ENCODE measurements around the gene MLPH. TPM values are rescaled to one million over a fixed set of nuclear protein-coding genes. Genes with fewer than 3 reads are reported as not detected.

Gene MLPH
- total and polyA plus RNA-seq, 2 of the 4 experiments (the other 2 are of a cell fraction), result 13.8 to 21.6 TPM

GRCh38 chr2:237450583-237450982, 36.5 kb upstream of the MLPH start:
- H3K4me2 ChIP-seq (ENCODE audit: low read depth, low read length), result no peak overlapping the region
- H3K36me3 ChIP-seq (ENCODE audit: control insufficient read depth, insufficient read depth, low read length), result no peaks in the 10 kb centered on the region
- H2BK15ac ChIP-seq (ENCODE audit: low read depth, low read length), result 0 out of 3 replicates have a peak overlapping the region, but pooled peaks have one; percentile 84
- no peak overlapping the region for H3K18ac ChIP-seq (ENCODE audit: low read depth, low read length)
- 100% methylated on average over 3 of the region's 13 CpGs; no CpG with 5 or more reads in 1 of the 2 experiments for WGBS, 2 experiments (ENCODE audit: extremely low coverage in 2 of 2, insufficient read length in 1 of 2)
- intact Hi-C loops (cut with micrococcal nuclease) (loop anchor here (2.0 kb wide), 1 partner anchor 26 kb away; no protein-coding TSS in a partner anchor), dilution Hi-C loops (cut with HindIII; ENCODE audit: low sequenced_read_pairs, unreplicated experiment) (no loop called here), in situ Hi-C loops (cut with MboI; ENCODE audit: low sequenced_read_pairs) (no loop called here)
- ChIA-PET POLR2A (ENCODE audit: unreplicated experiment) (interaction anchor here (1.7 kb wide), 1 partner anchor 39 kb away, joined by 7 read pairs; no protein-coding TSS in a partner anchor), CTCF (interaction anchor here (0.6 to 2.0 kb wide), 7 partner anchors 8 to 318 kb away, joined by 3 to 17 read pairs (median 3); partner anchors contain the start of gene COL6A3)
- no peak overlapping the region for H2AK9ac ChIP-seq (replicated peaks; ENCODE audit: low read depth, low read length, poor library complexity)
- no peak overlapping the region for H3K56ac ChIP-seq (ENCODE audit: extremely low read depth, insufficient read depth, low read length)
- peak overlapping the region; percentile 83; the same call in 1 of the 2 replicates for H4K91ac ChIP-seq (ENCODE audit: insufficient read depth, low read depth, low read length)
- no peak overlapping the region for H2BK5ac ChIP-seq (ENCODE audit: low read depth, low read length, poor library complexity, severe bottlenecking)
- peak overlapping the region; percentile 84 for H2AK5ac ChIP-seq (ENCODE audit: low read depth, low read length)
- peak overlapping the region; percentile 20; the same call in 1 of the 2 replicates for H4K5ac ChIP-seq (ENCODE audit: low read depth, low read length)
- 0 out of 2 replicates have a peak overlapping the region, but pooled peaks have one; percentile 20 for H3K23ac ChIP-seq (ENCODE audit: low read depth, low read length)
- H4K20me1 ChIP-seq (ENCODE audit: insufficient read depth, low read length), result no peaks in the 10 kb centered on the region
- H3K79me1 ChIP-seq (ENCODE audit: low read depth in 1 of 2, low read length in 2 of 2), result peaks cover 0 to 15% of the 10 kb centered on the region in 2 experiments; a peak in 2 of 4 replicates
- peaks cover 32% of the 10 kb centered on the region for H3K4me1 ChIP-seq (ENCODE audit: control insufficient read depth, insufficient read depth, low read length)
- H3K4me3 ChIP-seq (ENCODE audit: insufficient read depth, low read depth, low read length), result no peak overlapping the region
- H3K14ac ChIP-seq (replicated peaks; ENCODE audit: low read depth, low read length), result peak overlapping the region; percentile 7; the same call in 1 of the 2 replicates
- H4K8ac ChIP-seq (ENCODE audit: low read depth in 2 of 2, low read length in 2 of 2), result peak overlapping the region in 1 of 2 experiments; percentile 77; a peak in 2 of 4 replicates
- no peak overlapping the region for H3K27ac ChIP-seq (ENCODE audit: insufficient read depth, low read length)
- H3K9ac ChIP-seq (ENCODE audit: low read depth, low read length), result no peak overlapping the region
- no peak for ATAC-seq (ENCODE audit: low read depth)
- no peak for DNase-seq
- H2BK20ac ChIP-seq (ENCODE audit: low read depth, low read length), result peak overlapping the region; percentile 57; the same call in 1 of the 2 replicates
- no peaks in the 10 kb centered on the region for H3K9me3 ChIP-seq (ENCODE audit: control insufficient read depth, insufficient read depth, low read length)
- H3K9me1 ChIP-seq (ENCODE audit: insufficient read depth, low read length), result peaks cover 11% of the 10 kb centered on the region
- H2BK120ac ChIP-seq (ENCODE audit: low read depth, low read length), result peak overlapping the region; percentile 36
- peak overlapping the region; percentile 70 for H3K4ac ChIP-seq (ENCODE audit: low read depth, low read length)
- peak overlapping the region; percentile 4 for H2AFZ ChIP-seq (replicated peaks; ENCODE audit: low read length, poor library complexity)
- BruUV-seq (replicated peaks), result no TSS peak
- no peaks in the 10 kb centered on the region for H3K27me3 ChIP-seq (ENCODE audit: control insufficient read depth, insufficient read depth, low read length)
- TF ChIP-seq USF2 (IDR thresholded peaks at IDR 0.05; ENCODE audit: low read depth, low read length) (no peak), MAZ (IDR thresholded peaks at IDR 0.05; ENCODE audit: borderline replicate concordance, low read depth, low read length) (no peak), RFX5 (IDR thresholded peaks at IDR 0.05; ENCODE audit: low read depth, low read length) (no peak), MXI1 (IDR thresholded peaks at IDR 0.05; ENCODE audit: borderline replicate concordance, low read depth, low read length) (no peak), CEBPB (IDR thresholded peaks at IDR 0.05; ENCODE audit: low read depth, low read length) (no peak), ELK1 (IDR thresholded peaks at IDR 0.05; ENCODE audit: borderline replicate concordance, low read depth, low read length) (no peak), CHD1 (IDR thresholded peaks at IDR 0.05; ENCODE audit: low read depth, low read length) (no peak), MAFK (IDR thresholded peaks at IDR 0.05; ENCODE audit: low read depth, low read length) (no peak), POLR2A (IDR thresholded peaks at IDR 0.05; ENCODE audit: low read depth, low read length) (no peak), RCOR1 (IDR thresholded peaks at IDR 0.05; ENCODE audit: insufficient replicate concordance, low read length) (no peak), FOS (IDR thresholded peaks at IDR 0.05; ENCODE audit: low read depth, low read length) (no peak), CTCF (conservative IDR thresholded peaks at IDR 0.05; ENCODE audit: low read depth, low read length) (no peak), SMC3 (IDR thresholded peaks at IDR 0.05; ENCODE audit: low read depth, low read length) (no peak), NFE2L2 (IDR thresholded peaks at IDR 0.05; ENCODE audit: low read depth, low read length) (no peak)

Measured in IMR-90 (cell line).